ENCODE data around the gene NOTUM. TPM values are rescaled to one million over a fixed set of nuclear protein-coding genes. Genes with fewer than 3 reads are reported as not detected.
"Not testable (repeated sequence)": the region's sequence is repeated elsewhere in the genome, so short reads cannot be mapped to it uniquely, and the experiment has no call there.

Gene NOTUM
- total RNA-seq, 1 experiment from 2014 or later = not detected

DNA sequence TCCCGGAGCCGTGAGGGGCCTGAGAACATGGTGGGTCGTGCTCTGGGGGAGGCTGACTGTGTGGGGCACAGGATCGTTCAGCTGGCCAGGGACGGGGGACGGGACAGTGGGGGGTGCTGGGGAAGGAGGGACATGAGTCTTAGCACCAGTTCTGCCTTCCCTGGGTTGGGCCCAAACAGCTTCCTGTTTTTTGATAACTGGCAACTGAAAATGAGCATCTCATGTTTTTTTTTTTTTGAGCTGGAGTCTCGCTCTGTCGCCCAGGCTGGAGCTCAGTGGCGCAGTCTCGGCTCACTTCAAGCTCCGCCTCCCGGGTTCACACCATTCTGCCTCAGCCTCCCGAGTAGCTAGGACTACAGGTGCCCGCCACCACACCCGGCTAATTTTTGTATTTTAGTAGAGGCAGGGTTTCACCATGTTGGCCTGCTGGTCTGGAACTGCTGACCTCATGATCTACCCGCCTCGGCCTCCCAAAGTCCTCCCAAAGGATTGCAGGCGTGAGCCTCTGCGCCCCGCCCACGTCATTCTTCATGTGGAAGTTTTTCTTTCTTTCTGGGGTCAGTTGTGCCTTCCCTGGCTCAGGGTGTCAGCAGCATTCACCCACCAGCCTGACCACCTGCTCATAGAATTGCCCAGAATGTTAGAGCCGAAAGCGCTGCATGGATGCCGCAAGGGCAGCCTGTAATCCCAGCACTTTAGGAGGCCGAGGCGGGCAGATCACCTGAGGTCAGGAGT is 22.8 kb upstream of the NOTUM start:
- H3K4me1 ChIP-seq (replicated peaks; ENCODE audit: insufficient read depth) = peaks cover 33% of the 10 kb centered on the region
- no peaks in the 10 kb centered on the region for H3K9me2 ChIP-seq (ENCODE audit: insufficient read depth)
- no peak overlapping the region for H3K4me3 ChIP-seq
- TF ChIP-seq, protein P1, sequence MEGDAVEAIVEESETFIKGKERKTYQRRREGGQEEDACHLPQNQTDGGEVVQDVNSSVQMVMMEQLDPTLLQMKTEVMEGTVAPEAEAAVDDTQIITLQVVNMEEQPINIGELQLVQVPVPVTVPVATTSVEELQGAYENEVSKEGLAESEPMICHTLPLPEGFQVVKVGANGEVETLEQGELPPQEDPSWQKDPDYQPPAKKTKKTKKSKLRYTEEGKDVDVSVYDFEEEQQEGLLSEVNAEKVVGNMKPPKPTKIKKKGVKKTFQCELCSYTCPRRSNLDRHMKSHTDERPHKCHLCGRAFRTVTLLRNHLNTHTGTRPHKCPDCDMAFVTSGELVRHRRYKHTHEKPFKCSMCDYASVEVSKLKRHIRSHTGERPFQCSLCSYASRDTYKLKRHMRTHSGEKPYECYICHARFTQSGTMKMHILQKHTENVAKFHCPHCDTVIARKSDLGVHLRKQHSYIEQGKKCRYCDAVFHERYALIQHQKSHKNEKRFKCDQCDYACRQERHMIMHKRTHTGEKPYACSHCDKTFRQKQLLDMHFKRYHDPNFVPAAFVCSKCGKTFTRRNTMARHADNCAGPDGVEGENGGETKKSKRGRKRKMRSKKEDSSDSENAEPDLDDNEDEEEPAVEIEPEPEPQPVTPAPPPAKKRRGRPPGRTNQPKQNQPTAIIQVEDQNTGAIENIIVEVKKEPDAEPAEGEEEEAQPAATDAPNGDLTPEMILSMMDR (conservative IDR thresholded peaks at IDR 0.05) = no peak
- no peak for TF ChIP-seq EZH2 (IDR thresholded peaks at IDR 0.05; ENCODE audit: low read depth)
- H3K27me3 ChIP-seq (ENCODE audit: insufficient read depth, low read depth) = no peaks in the 10 kb centered on the region
- POLR2A ChIA-PET (ENCODE audit: unreplicated experiment) = no interaction called here
- CTCF ChIA-PET = interaction anchor here (0.6 kb wide), 1 partner anchor 120 kb away, joined by 4 read pairs; no protein-coding TSS in a partner anchor
- H3K9me3 ChIP-seq (ENCODE audit: insufficient read depth, low read depth) = no peaks in the 10 kb centered on the region
- DNase-seq = no peak
- H4K20me1 ChIP-seq (ENCODE audit: insufficient read depth) = 0 out of 2 replicates have a peak, but pooled peaks cover 5% of the 10 kb centered on the region
- no peak overlapping the region for H3K4me2 ChIP-seq
- no peak overlapping the region for H2AFZ ChIP-seq
- H3K79me2 ChIP-seq (ENCODE audit: low read depth) = no peaks in the 10 kb centered on the region
- H3F3A ChIP-seq (ENCODE audit: insufficient read depth, low read depth) = peaks cover 28% of the 10 kb centered on the region
- intact Hi-C loops (cut with micrococcal nuclease; ENCODE audit: unreplicated experiment) = no loop called here
- H3K27ac ChIP-seq = no peak overlapping the region
- no TSS peak for BruUV-seq (replicated peaks)
- H3K36me3 ChIP-seq (ENCODE audit: low read depth) = no peaks in the 10 kb centered on the region

DNA sequence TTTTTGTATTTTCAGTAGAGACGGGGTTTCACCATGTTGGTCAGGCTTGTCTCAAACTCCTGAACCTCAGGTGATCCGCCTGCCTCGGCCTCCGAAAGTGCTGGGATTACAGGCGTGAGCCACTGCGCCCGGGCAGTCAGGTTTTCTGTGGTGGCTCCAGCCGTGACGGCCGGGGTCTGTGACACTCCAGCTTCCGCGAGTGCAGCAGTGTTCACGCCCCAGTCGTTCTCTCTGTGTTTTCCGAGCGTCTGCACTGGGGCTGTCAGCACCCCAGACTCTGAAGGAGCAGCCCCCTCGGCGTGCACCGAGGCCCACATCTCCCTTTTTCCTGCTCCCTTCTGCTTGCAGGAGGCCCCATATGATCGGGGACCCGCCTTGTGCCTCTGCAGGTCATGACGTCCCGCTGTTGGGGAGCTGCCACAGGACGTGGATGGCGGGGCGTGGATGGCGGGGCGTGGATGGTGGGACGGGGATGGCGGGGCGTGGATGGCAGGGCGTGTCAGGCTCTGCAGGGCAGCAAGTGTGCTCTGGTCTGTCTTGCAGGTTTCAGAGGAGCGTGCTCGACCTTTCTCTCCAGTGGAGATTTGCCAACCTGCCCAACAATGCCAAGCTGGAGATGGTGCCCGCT is 22.1 kb upstream of the NOTUM start:
- Histone ChIP-seq H3K4me1 (replicated peaks; ENCODE audit: insufficient read depth) (peaks cover 33% of the 10 kb centered on the region), H3K36me3 (ENCODE audit: low read depth) (no peaks in the 10 kb centered on the region), H3F3A (ENCODE audit: insufficient read depth, low read depth) (peaks cover 32% of the 10 kb centered on the region), H3K27me3 (ENCODE audit: insufficient read depth, low read depth) (no peaks in the 10 kb centered on the region), H3K9me3 (ENCODE audit: insufficient read depth, low read depth) (no peaks in the 10 kb centered on the region), H3K79me2 (ENCODE audit: low read depth) (peaks cover 4% of the 10 kb centered on the region; the same call in 1 of the 2 replicates), H3K4me3 (no peak overlapping the region), H3K4me2 (no peak overlapping the region), H3K27ac (no peak overlapping the region), H2AFZ (no peak overlapping the region), H3K9me2 (ENCODE audit: insufficient read depth) (no peaks in the 10 kb centered on the region), H4K20me1 (ENCODE audit: insufficient read depth) (0 out of 2 replicates have a peak, but pooled peaks cover 5% of the 10 kb centered on the region)
- no peak for TF ChIP-seq EZH2 (IDR thresholded peaks at IDR 0.05; ENCODE audit: low read depth)
- TF ChIP-seq, protein P1 (conservative IDR thresholded peaks at IDR 0.05) = no peak
- ChIA-PET POLR2A (ENCODE audit: unreplicated experiment) (no interaction called here), CTCF (no interaction called here)
- intact Hi-C loops (cut with micrococcal nuclease; ENCODE audit: unreplicated experiment) = no loop called here
- BruUV-seq (replicated peaks) = no TSS peak
- DNase-seq = no peak

DNA sequence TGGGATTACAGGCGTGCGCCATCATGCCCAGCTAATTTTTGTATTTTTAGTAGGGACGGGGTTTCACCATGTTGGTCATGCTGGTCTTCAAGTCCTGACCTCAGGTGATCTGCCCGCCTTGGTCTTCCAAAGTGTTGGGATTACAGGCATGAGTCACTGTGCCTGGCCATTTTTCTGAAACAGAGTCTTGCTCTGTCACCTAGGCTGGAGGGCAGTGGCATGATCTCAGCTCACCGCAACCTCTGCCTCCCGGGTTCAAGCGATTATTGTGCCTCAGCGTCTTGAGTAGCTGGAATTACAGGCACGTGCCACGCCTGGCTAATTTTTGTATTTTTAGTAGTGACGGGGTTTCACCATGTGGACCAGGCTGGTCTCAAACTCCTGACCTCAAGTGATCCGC is 20.5 kb upstream of the NOTUM start:
- Histone ChIP-seq H3F3A (ENCODE audit: insufficient read depth, low read depth) (peaks cover 32% of the 10 kb centered on the region), H3K27ac (peak overlapping the region; percentile 86), H3K4me1 (replicated peaks; ENCODE audit: insufficient read depth) (peaks cover 33% of the 10 kb centered on the region), H3K4me2 (peak overlapping the region; percentile 61)
- peak; percentile 78 to 82 for DNase-seq
- H2AFZ ChIP-seq; H3K9me2 ChIP-seq (ENCODE audit: insufficient read depth); H3K79me2 ChIP-seq (ENCODE audit: low read depth); POLR2A ChIA-PET (ENCODE audit: unreplicated experiment); H3K4me3 ChIP-seq; H4K20me1 ChIP-seq (ENCODE audit: insufficient read depth); H3K9me3 ChIP-seq (ENCODE audit: insufficient read depth, low read depth); H3K36me3 ChIP-seq (ENCODE audit: low read depth); BruUV-seq (replicated peaks); H3K27me3 ChIP-seq (ENCODE audit: insufficient read depth, low read depth): not testable (repeated sequence)
- CTCF ChIA-PET = interaction anchor here (1.2 kb wide), 1 partner anchor 22 kb away, joined by 4 read pairs; no protein-coding TSS in a partner anchor
- intact Hi-C loops (cut with micrococcal nuclease; ENCODE audit: unreplicated experiment) = loop anchor here (2.0 kb wide), 2 partner anchors 55 to 69 kb away; partner anchors contain the start of gene MAFG

Measured in PC-9 (cell line).